ENCODE data around the gene DAB1. TPM values are rescaled to one million over a fixed set of nuclear protein-coding genes. Genes with fewer than 3 reads are reported as not detected.

The DAB1 gene
- total and polyA plus RNA-seq, 2 of the 8 experiments (the other 6 are each of a cell fraction or from before 2014, with no cell fraction given), result 4.4 to 11.8 TPM

GRCh38 chr1:57424231-57425027 lies 569 bp upstream of the DAB1 start (continued):
- TF ChIP-seq RAD21 (IDR thresholded peaks at IDR 0.05 in 1 of 2, conservative IDR thresholded peaks at IDR 0.05 in 1 of 2; ENCODE audit: low read depth in 2 of 2, low read length in 2 of 2) (peak; percentile 87 to 90), KDM4A (IDR thresholded peaks at IDR 0.05; ENCODE audit: low read depth, low read length, severe bottlenecking) (peak; percentile 81), SIRT6 (IDR thresholded peaks at IDR 0.05; ENCODE audit: low read length) (no peak), RFX5 (IDR thresholded peaks at IDR 0.05; ENCODE audit: borderline replicate concordance, low read depth, low read length) (no peak), CTCF (IDR thresholded peaks at IDR 0.05; ENCODE audit: control extremely low read depth in 1 of 3, insufficient read depth in 1 of 3, low read depth in 1 of 3, low read length in 3 of 3) (peak; percentile 80 to 90 (median 82)), YY1 (IDR thresholded peaks at IDR 0.05; ENCODE audit: low read depth, low read length) (peak; percentile 58; the same call in 1 of the 2 replicates), BACH1 (IDR thresholded peaks at IDR 0.05; ENCODE audit: low read length) (peak; percentile 71), RBBP5 (IDR thresholded peaks at IDR 0.05; ENCODE audit: borderline replicate concordance, low read depth, low read length) (peak; percentile 74; the same call in 1 of the 2 replicates)
- TF ChIP-seq, protein P1, sequence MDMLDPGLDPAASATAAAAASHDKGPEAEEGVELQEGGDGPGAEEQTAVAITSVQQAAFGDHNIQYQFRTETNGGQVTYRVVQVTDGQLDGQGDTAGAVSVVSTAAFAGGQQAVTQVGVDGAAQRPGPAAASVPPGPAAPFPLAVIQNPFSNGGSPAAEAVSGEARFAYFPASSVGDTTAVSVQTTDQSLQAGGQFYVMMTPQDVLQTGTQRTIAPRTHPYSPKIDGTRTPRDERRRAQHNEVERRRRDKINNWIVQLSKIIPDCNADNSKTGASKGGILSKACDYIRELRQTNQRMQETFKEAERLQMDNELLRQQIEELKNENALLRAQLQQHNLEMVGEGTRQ (IDR thresholded peaks at IDR 0.05; ENCODE audit: low read length), result peak; percentile 32; the same call in 1 of the 2 replicates
- TF ChIP-seq, protein P2, sequence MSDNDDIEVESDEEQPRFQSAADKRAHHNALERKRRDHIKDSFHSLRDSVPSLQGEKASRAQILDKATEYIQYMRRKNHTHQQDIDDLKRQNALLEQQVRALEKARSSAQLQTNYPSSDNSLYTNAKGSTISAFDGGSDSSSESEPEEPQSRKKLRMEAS (IDR thresholded peaks at IDR 0.05), result peak; percentile 97

Measured in H1 (cell line).